HG03469 (cell line): Measurements from ENCODE around the gene ABHD4.
A peak's percentile ranks its signal among the peaks of the same experiment; 100 is the strongest.
"Not testable (repeated sequence)": the region's sequence is repeated elsewhere in the genome, so short reads cannot be mapped to it uniquely, and the experiment has no call there.

Experiments used
- ATAC-seq: cut with Tn5 transposase; IDR thresholded peaks from one replicate; pipeline ENCODE4 v1.9.1; 2021; ENCODE audit warnings: mild to moderate bottlenecking, moderate library complexity, moderate number of reproducible peaks; ENCODE audit not compliant: unreplicated experiment

The ABHD4 gene

DNA sequence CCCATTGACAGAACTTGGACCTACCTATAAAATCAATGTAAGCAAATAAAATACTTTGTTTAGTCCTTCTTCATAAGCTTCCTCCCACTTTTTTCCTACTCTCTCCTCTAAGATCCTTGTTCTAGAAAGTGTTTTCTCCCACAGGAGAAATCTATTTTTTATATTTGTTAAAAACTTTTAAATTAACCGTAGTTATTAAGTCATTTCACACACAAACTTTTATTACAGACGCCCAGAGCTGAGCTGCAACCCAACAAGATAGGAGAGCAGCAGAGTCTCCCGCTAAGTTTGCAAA lies 36.8 kb upstream of the ABHD4 start:
- no peak for ATAC-seq

DNA sequence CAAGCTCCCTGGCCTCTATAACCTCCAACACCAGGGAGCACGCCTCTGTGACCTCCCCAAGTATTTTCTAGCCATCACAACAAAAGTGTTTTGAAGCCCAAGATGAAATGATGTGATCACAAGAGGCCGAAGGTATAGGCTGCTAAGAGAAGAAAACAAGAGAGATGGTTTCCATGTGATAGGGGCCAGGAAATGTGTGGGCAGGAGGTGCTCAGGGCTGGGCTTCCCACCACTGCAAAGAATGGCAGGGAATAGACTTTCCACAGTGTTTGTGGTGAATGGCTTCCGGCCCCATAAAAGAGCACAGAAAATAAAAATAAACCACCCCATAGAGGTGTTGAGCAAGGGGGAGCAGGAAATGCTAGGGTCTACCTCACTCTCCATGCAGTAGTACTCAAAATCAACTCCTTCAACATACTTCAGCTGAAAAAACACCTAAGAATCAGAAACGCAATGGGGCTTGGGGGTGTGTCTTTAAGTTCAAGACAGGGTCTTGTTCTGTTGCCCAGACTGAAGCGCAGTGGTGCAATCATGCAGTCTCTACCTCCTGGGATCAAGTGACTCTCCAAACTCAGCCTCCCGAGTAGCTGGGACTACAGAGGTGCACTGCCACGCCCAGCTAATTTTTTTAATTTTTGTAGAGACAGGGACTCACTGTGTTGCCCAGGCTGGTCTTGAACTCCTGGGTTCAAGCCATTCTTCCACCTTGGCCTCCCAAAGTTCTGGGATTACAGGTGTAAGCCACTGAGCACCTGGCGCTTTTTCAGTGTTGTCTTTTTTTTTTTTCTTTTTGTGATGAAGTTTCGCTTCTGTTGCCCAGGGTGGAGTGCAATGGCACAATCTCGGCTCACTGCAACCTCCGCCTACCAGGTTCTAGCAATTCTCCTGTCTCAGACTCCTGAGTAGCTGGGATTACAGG lies 36.2 kb upstream of the ABHD4 start:
- ATAC-seq, result no peak

DNA sequence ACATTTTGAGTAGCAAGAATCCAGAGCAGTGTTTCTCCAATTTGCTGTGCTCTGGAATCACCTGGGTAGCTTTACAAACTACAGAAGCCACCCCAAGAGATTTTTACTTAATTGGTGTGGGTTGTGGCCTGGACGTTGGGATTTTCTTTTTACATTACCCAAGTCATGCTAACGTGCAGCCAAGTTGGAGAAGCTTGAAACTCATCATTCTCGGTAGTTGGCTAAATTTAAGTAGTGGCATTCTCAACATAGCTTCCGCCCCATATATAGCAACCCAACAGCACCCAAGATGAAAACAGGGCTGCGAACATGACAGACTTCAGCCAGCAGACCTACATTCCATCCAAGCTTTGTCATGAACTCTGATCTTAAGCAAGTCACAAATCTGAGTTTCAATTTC lies 34.1 kb upstream of the ABHD4 start:
- ATAC-seq, result no peak

DNA sequence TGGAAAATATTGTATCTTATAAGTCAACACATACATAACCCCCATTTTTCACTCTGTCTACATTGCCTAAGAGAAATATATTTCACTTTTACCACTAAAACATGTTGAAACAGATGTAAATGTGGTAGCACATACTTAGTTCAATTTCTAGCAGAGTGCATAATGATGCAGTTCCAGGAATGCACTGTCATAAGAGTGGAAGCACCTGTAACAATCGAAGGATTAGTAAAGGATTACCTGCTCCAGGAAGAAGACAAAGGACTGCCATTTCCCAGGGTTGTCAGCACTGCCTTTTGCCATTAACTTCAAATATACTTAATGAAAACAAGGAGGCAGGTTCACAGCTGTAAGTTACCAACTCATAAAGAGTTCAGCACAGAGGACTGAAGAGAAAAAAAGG lies 33.6 kb upstream of the ABHD4 start:
- ATAC-seq, result no peak

DNA sequence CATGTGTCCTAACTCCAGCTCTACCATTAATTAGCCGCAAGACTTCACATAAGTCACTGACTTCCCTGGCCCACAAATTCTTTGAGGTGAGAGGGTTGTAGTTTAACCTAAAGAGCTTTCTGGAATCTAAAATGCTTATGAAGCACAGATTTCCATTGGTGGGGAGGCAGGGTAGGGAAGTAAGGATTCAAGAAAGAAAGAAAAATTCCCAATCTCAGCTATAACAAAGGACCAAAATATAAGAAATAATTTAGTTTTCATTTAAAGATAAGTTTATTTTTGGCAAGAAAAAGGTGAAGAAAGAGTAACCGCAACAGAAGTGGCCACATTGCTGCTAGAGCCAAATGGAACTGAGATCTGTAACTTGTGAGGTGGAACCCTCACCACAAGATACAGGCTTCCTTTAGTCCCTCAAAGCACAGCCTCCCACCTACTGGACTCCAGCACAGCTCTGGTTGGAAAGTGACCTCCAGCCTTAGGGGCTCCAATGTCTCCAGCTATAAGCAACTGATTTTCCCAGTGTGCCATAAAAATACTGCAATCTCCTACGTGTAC lies 32.6 kb upstream of the ABHD4 start:
- no peak for ATAC-seq

DNA sequence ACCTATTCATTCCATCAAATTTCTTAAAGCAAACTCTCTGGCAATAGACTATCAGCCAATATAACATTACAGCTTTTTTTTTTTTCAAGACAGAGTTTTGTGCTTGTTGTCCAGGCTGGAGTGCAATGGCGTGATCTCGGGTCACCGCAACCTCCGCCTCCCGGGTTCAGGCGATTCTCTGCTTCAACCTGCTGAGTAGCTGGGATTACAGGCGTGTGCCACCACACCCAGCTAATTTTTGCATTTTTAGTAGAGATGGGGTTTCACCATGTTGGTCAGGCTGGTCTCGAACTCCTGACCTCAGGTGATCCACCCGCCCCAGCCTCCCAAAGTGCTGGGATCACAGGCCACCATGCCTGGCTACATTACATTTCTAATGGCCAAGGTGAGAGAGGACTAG lies 31.8 kb upstream of the ABHD4 start:
- ATAC-seq, result not testable (repeated sequence)

DNA sequence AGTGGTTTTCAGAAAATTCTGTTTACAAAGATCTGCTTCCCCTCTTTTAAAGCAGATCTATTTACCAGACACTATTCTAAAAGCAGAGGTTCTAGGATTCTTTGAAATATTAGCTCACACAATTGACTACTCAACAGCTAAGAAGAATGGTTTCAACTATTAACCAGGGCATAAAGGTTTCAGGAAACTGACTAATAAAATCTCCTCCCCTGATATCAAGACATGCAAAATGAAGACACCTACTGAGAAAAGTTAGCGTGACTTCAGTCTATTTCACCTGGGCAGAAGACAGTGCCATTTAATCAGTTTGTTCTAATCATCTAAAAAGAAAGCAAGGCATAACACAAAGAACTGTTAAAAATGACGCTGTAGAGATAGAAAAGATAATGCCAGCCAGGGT lies 31.3 kb upstream of the ABHD4 start:
- ATAC-seq, result no peak

DNA sequence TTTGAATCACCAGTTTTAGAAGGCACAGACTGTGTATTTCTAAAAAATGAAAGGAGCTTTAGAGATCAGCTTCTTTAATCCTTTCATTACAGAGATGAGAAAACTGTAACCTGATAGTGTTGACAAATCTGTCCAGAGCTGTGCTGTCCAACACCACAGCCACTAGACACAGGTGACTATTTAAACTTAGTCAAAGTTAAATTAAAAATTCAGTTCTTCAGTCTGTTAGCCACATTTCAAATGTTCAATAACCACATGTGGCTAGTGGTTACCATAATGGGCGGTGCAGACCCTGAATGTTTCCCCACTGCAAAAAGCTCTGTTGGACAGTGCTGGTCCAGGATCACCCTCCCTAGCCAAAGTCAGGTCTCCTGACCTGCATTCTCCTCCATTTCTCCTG lies 30.7 kb upstream of the ABHD4 start:
- ATAC-seq, result no peak

DNA sequence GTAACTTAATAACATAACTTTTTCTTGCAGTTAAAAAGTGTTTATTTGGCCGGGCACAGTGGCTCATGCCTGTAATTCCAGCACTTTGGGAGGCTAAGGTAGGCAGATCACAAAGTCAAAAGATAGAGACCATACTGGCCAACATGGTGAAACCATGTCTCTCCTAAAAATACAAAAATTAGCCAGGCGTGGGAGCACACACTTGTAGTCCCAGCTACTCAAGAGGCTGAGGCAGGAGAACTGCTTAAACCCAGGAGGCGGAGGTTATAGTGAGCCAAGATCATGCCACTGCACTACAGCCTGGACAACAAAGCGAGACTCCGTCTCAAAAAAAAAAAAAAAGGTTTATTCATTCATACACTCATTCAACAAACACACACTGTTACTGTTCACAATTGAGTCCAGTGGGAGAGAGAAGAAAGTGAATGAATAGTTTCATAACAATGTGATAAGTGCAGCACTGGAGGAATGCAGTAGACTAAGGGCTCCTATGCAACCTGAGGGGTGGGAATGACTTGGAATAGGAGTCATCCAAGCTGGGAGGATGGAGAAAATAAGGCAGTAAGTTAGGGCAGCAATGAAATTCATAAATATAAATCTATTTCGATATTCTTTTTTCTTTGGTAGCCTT lies 28.9 kb upstream of the ABHD4 start:
- ATAC-seq, result no peak

DNA sequence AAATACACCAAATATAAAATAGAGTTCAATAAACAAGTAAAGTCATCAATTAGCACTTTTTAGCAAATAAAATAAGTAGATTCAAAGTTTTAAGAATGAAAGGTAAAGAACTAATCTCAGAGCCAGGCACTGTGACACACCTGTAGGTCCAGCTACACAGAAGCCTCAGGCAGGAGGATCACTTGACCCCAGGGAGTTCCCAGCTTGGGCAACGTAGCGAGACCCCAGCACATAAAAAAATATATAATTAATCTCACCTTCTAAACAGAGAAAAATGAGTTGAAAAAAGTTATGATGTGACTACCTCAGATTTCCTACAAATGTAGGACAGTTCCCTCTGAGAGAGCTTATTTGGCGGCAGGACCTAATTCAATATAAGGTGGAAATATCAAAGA lies 28.4 kb upstream of the ABHD4 start:
- no peak for ATAC-seq

DNA sequence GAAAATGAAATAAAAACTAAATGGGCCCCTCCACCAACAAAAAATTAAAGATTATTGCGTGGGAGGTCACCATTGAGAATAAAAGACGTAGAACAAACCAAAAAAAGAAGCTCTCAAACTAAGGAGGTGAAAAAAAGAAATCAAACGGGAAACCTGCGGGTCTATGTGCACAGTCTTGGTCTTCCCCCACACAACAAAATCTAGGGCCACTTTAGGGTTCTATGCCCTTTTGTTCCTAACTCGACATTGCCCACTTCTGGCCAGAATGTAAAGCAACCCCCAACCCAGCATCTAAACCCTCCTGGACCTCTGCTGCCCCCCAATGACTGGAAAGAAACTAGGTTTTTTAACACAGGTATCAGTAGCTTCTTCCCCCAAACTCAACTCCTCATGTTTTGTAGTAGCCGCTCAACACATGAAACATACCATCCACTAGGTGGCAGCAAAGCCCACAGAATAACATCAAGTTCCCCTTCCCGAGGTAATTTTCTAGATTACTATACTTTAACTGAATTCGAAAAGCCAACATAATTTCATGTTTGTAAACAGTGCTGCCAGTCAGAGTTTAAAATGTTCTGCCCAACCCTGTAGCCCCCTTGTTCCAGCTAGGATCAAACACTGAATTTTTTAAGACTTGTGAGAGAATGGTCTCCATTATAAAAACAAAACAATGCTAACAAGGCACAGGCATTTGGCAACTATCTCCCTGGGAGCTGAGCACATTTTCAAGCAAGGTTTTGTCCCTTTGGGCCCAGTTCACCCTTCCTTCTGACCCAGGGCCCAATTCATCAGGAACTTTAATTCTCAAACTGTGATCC lies 27.8 kb upstream of the ABHD4 start:
- ATAC-seq, result peak; percentile 39

DNA sequence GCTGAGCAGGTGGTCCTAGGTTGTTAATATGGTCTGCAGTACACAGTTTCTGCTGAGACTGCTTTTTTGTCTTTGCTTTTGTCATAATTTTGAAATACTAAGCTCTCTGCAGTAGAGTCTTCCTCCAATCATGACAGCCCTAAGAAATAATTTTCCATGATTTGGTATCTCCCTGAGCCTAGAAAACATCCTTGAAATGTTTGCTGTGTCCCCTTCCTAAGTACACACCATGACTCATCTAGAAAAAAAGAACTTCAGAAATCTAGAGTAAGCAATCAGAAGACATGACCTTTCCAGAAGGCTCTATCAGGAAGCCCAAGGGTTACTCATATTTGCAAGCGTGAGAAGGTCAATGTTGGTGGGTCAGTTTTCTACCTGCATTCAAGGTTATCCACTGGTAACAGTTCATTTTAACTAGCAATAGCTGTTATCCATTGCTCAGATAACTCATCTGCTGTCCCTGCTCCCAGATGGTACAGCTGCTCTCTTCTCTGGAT lies 25.5 kb upstream of the ABHD4 start:
- no peak for ATAC-seq

DNA sequence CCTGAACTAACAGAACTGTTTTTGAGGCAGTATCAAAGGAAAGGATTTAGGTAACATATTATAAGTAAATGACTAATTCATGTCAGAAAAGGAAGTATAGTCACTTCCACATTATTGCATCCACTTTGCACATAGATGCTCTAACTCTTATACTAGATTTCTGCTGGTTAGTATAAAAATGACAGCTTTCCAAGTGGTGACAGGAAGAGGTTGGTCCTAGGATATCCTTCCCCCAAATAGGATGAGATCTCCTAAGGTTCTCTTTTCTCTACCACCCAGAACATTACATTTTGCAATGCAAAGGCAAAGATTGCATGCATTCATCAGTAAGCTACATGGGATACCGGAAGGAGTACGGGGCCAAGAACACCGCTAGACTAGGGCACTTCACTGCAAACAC lies 24.3 kb upstream of the ABHD4 start:
- no peak for ATAC-seq

DNA sequence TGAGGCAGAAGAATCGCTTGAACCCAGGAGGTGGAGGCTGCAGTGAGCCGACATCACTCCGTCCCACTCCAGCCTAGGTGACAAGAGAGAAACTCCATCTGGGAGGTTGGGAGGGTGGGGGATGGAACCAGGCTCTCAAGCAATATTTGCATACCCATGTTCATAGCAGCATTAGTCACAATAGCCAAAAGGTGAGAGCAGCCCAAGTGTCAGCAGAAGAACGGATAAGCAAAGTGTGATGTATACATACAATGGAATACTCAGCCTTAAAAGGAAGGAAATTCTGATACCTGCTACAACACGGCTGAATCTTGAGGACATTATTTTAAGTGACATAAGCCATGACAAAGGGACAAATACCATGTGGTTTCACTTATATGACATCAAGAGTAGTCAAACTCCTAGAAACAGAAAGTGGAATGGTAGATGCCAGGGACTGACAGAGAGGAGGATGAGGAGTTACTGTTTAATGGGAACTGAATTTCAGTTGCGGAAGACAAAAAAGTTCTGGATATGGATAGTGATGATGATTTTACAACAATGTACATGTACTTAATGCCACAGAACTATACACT lies 20.7 kb upstream of the ABHD4 start:
- ATAC-seq, result no peak

DNA sequence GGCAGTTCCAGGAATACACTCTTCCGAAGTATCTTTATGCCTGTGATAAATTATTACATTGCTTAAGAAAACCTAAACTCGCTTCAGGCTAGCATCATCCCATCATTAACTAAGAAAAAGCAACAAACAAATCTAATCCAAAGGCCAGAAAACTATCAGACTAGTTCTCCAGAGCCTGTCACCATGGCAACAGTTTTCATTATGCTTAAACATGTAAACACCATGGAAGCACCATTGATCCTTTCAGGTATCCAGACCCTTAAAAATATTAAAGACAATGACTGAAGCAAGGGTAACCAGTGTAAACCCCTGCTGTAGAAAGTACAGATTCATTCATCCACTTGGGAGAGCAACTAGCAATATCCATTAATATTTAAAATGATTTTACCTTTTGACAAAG lies 18.9 kb upstream of the ABHD4 start:
- no peak for ATAC-seq

DNA sequence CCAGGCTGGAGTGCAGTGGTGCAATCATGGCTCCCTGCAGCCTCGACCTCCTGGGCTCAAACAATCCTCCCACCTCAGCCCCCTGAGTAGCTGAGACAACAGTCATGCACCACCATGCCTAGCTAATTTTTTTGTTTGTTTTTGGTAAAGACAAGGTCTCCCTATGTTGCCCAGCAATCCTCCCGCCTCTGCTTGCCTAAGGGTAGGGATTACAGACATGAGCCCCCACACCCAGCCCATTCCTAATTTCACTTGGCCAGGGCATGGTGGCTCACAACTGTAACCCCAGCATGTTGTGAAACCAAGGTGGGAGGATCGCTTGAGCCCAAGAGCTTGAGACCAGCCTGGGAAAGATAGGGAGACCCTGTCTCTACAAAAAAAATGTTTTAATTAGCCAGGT lies 18.2 kb upstream of the ABHD4 start:
- no peak for ATAC-seq

DNA sequence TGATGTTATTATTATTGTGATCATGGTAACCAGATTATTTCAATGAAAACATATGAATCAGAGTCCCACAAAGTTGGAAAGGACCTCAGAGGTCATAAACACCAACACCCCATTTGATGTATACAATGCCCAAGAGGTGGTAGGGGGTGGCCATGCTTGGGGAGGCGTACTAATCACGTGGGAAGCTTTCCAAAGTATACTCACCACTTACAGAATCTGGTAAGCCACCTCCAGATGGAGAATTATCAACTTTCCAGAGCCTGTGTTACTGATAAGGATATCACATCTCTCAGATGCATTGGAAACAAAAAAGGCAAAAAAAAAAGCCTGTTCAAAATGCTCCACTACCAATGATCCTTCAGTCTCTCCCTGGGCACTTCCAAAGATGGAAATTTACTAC lies 17.5 kb upstream of the ABHD4 start:
- no peak for ATAC-seq

DNA sequence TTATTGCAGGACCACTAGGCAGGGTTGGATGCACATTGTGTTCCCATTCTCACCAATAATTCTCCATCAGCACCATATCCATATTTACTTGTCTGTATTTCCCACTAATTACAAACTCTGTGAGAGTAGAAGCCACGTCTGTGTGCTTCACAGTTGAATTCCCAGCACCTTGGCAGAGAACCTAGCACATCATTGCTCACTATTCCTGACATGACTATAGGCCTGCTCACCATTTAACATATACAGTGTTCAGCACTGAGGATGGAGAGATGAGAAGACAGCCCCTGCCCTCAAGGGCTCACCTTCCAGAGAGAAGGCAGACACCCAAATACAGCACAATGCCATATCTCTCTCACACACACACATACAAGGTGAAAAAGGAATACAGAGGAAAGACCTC lies 14.1 kb upstream of the ABHD4 start:
- no peak for ATAC-seq

DNA sequence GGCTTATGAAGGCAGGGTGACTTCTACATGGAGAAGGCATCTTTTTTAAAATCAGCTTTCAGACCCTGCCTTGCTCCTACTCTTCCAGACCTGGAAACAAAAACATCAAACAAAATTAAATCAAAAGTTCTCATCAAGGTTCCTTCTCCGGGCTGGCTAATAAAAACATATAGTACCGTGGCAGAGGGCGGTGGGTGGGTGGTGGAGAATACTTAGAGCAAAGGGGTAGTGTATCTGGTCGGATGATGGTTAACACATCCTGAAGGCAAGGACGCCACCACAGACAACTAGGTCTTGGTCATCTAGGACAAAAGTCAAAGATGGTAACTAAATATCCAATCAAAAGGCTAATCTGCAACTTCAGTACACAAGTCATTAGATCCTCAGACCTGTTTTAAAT lies 10.9 kb upstream of the ABHD4 start:
- no peak for ATAC-seq

DNA sequence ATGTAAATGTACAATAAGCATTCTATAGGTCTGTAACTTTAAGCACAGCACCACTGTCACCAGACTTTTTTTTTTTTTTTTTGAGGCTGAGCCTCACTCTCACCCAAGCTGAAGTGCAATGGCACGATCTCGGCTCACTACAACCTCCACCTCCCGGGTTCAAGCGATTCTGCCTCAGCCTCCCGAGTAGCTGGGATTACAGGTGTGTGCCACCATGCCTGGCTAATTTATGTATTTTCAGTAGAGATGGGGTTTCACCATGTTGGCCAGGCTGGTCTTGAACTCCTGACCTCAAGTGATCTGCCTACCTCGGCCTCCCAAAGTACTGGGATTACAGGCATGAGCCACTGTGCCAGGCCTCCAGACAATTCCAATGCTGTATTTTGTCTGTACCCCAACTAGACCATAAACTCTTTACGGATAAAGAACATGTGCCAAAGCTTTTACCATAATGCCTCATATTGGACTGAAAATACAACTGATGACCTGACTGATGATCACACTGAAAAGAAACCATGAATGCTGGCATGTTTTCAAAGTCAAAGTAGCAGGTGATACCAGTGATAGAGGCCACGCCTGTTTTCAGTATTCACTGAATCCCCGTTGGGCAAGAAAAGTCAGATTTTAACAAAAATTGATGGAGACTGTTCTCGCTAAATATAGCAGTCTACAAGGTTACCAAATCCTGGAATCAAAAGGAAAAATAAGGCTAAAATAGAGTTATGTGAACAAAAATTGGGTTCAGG lies 10.2 kb upstream of the ABHD4 start:
- not testable (repeated sequence) for ATAC-seq
